GM18870 (cell line): ENCODE measurements around the gene EIF2A.
"Not testable (repeated sequence)": the region's sequence is repeated elsewhere in the genome, so short reads cannot be mapped to it uniquely, and the experiment has no call there.

ENCODE experiments used
- ATAC-seq: cut with Tn5 transposase; IDR thresholded peaks from one replicate; pipeline ENCODE4 v1.9.1; 2021; ENCODE audit warnings: moderate library complexity; ENCODE audit not compliant: unreplicated experiment

EIF2A gene

GRCh38 chr3:150546226-150547044, at the start of gene EIF2A, which contains the start of gene SERP1:
Gene EIF2A (plus strand): TSS chr3:150546787. CDS start chr3:150546803, 16 bp downstream.
Gene SERP1 (minus strand): TSS chr3:150546496. CDS start chr3:150546135, 361 bp downstream.
- ATAC-seq = peak; percentile 88

- no peak for ATAC-seq
These were observed 48.6 kb upstream of the EIF2A start for GRCh38 chr3:150497956-150498355.

GRCh38 chr3:150500960-150501359, 45.6 kb upstream of the EIF2A start:
- not testable (repeated sequence) for ATAC-seq

- ATAC-seq = no peak
These were observed 43.0 kb upstream of the EIF2A start for GRCh38 chr3:150503402-150504099.

GRCh38 chr3:150504483-150504882, 42.1 kb upstream of the EIF2A start:
- ATAC-seq = no peak

GRCh38 chr3:150508401-150508800, 38.2 kb upstream of the EIF2A start:
- ATAC-seq = no peak

GRCh38 chr3:150509780-150510179, 36.8 kb upstream of the EIF2A start:
- ATAC-seq = no peak

GRCh38 chr3:150511122-150511821, 35.3 kb upstream of the EIF2A start:
- ATAC-seq = no peak

GRCh38 chr3:150515210-150515609, 31.4 kb upstream of the EIF2A start:
- no peak for ATAC-seq

GRCh38 chr3:150519026-150519425, 27.6 kb upstream of the EIF2A start:
- no peak for ATAC-seq

GRCh38 chr3:150520408-150520807, 26.2 kb upstream of the EIF2A start:
- no peak for ATAC-seq

GRCh38 chr3:150521463-150521862, 25.1 kb upstream of the EIF2A start:
- ATAC-seq = no peak

GRCh38 chr3:150523538-150523937, 23.0 kb upstream of the EIF2A start:
- no peak for ATAC-seq

- no peak for ATAC-seq
These were observed 18.9 kb upstream of the EIF2A start for GRCh38 chr3:150527464-150528255.

GRCh38 chr3:150528354-150528797, 18.2 kb upstream of the EIF2A start:
- ATAC-seq = no peak

- ATAC-seq = no peak
These were observed 14.8 kb upstream of the EIF2A start for GRCh38 chr3:150531775-150532174.

- no peak for ATAC-seq
These were observed 11.4 kb upstream of the EIF2A start for GRCh38 chr3:150535204-150535603.

- ATAC-seq = no peak
These were observed 8.0 kb upstream of the EIF2A start for GRCh38 chr3:150538324-150539208.

- ATAC-seq = no peak
These were observed 6.3 kb upstream of the EIF2A start for GRCh38 chr3:150540297-150540696.

GRCh38 chr3:150540991-150541390, 5.6 kb upstream of the EIF2A start:
- no peak for ATAC-seq
